ENCODE results near the gene BATF3.

GRCh38 chr1:212688341-212689047 lies 11.1 kb downstream of the BATF3 start:
- no peak for TF ChIP-seq CTCF (IDR thresholded peaks at IDR 0.05; ENCODE audit: insufficient read depth, low read length, poor library complexity, severe bottlenecking)
- no peak for TF ChIP-seq EZH2phosphoT487 (conservative IDR thresholded peaks at IDR 0.05; ENCODE audit: low read length)

All from SU-DHL-6 (cell line).